Measurements from ENCODE around the gene PRRG4.

- no peak for TF ChIP-seq ELK1 (IDR thresholded peaks at IDR 0.05; ENCODE audit: borderline replicate concordance, low read depth, low read length)
- TF ChIP-seq CTCF (conservative IDR thresholded peaks at IDR 0.05; ENCODE audit: low read depth, low read length) = no peak
- TF ChIP-seq POLR2A (IDR thresholded peaks at IDR 0.05; ENCODE audit: low read depth, low read length) = no peak
- no peak for TF ChIP-seq RFX5 (IDR thresholded peaks at IDR 0.05; ENCODE audit: low read depth, low read length)
- TF ChIP-seq MAZ (IDR thresholded peaks at IDR 0.05; ENCODE audit: borderline replicate concordance, low read depth, low read length) = no peak
- no peak for TF ChIP-seq SMC3 (IDR thresholded peaks at IDR 0.05; ENCODE audit: low read depth, low read length)
- no peak for TF ChIP-seq BHLHE40 (IDR thresholded peaks at IDR 0.05; ENCODE audit: low read depth, low read length)
- no peak for TF ChIP-seq CEBPB (IDR thresholded peaks at IDR 0.05; ENCODE audit: low read depth, low read length)
- TF ChIP-seq MXI1 (IDR thresholded peaks at IDR 0.05; ENCODE audit: borderline replicate concordance, low read depth, low read length) = no peak
Measured at GRCh38 chr11:32831221-32831620, 1.5 kb downstream of the PRRG4 start.

Data from IMR-90 (cell line).